ENCODE measurements around the gene MBOAT2.
A peak's percentile ranks its signal among the peaks of the same experiment; 100 is the strongest.

MBOAT2 gene

DNA sequence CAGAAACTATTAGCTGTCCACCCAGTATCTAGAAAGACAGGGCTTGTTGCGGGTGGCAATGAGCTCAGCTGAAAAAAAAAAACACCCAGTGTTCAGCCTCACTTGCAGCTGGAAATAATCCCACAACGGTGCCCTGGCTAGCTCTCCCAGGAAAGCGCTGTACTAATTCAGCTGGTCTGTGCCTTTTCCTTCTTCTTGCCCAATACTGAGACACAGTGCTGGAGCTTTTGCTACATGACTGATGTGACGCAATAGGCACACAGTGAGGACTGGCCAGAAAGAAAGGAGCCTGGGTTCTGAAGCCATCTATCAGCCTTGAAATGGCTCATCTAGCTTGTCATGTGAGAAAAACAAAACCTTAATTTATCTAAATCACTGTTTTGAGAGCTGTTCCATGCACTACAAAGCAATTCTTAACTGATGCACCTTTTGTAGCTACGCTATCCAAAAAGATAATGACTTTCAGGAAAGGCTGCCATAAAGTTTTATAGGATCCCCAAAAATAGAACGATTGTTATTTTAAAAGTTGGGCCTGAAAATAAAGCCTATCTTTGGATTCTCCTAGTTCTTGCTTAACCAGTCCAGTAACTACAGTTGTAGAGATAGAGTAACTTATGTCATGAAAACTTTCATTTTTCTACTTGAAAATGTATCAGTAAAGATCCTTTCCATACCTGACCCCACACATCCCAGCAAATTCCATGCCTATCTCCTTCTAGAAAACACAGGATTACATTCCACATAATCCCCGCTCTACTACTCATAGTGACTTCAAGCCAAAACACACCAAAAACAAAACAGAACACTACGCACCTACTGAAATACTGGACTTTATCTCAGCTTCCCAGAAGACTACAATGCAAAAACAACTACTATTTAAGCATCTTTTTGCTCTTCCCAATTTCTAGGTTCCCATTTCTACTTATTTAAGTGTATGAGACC lies 181.9 kb downstream of the MBOAT2 start:
- peak; percentile 36 for DNase-seq (ENCODE audit: low spot score)

- DNase-seq (ENCODE audit: low spot score) = no peak
Observed at GRCh38 chr2:8819948-8820347, 183.5 kb downstream of the MBOAT2 start.

DNA sequence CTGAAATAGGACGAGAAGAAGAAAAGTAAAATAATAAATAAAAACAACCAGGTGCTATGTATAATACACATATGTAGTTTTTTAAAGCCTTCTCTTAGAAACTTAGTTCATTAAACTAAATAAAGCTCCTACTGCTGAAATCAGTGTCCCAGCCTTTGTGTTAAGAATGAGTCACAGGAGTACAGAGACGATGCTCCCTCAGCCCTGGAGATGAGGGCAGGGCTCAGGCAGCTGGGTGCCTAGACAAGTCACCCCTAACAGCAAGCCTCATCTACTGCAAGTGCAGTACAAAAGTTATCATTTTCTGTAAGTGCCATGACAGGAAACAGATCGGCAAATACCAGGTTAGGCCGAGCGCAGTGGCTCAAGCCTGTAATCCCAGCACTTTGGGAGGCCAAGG lies 184.3 kb downstream of the MBOAT2 start:
- DNase-seq (ENCODE audit: low spot score) = peak; percentile 19

DNA sequence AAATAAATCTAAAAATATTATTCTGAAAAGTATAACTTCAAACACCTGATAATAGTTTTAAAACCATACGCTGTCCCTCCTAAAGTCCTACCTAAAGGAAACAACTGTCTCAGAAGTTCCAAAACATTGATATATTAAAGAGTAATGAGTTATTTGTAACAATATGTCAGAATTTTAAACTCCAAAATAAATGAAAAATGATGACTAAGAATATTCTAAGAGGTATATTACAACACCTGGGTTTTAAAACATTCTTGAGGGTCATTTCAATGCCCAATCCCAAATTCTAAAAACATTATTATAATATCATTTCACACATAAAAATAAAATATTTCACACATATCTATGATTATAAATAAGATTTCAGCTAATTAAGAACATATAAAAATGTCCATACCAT lies 186.3 kb downstream of the MBOAT2 start:
- no peak for DNase-seq (ENCODE audit: low spot score)

- no peak for DNase-seq (ENCODE audit: low spot score)
Observed at GRCh38 chr2:8806885-8807704, 196.4 kb downstream of the MBOAT2 start.

- DNase-seq (ENCODE audit: low spot score) = no peak
Observed at GRCh38 chr2:8805278-8806210, 197.9 kb downstream of the MBOAT2 start.

DNA sequence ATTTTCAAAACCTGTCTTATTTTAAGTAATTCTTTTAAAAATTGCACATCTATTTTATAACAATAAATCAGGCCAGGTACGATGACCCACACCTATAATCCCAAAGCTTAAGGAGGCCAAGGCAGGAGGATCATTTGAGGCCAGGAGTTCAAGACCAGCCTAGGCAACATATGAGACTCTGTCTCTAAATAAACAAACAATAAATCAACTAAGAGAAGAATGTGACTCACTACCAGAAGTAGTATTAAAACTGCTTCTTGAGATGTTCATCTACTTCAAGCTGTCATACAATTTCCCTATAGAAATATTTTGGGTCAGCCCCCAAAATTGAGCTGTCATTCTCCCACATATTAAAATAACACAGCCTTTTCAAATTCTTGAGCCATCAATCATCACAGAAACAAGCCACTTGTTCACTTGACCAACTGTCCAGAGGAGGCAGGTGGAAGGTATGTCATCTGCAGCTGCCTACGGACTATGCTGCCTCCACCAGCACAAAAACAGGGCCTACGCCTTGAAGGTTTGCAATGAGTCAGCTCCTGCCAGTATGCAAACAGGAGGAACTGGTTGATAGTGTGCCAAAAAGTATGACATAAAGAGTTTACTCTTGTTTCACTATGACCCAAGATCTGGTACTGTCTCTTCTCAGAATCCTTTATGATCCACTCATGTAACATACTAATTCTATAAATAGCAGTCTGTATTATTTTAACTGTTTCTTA lies 199.7 kb downstream of the MBOAT2 start:
- DNase-seq (ENCODE audit: low spot score) = peak; percentile 70

DNA sequence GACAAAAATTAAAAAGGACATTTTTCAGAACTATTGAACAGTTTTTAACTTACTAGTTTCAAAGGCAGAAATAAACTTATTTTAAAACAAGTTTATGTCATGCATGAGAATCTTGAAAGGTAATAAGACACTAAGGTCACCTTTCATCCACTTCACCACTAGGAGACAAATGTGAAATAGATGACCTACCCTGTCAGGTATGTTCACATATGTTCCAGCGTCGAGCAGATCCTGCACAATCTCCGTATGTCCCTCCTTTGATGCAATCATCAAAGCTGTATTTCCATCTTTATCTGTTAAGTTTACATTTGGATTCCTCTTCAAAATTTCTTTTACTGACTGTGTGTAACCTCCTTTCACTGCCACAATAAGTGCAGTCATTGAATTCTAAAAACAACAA lies 200.7 kb downstream of the MBOAT2 start:
- no peak for DNase-seq (ENCODE audit: low spot score)

Data from AG08396 (cell line).